ENCODE results near the gene CDC42EP4.
"Not testable (repeated sequence)": the region's sequence is repeated elsewhere in the genome, so short reads cannot be mapped to it uniquely, and the experiment has no call there.

The CDC42EP4 gene

DNA sequence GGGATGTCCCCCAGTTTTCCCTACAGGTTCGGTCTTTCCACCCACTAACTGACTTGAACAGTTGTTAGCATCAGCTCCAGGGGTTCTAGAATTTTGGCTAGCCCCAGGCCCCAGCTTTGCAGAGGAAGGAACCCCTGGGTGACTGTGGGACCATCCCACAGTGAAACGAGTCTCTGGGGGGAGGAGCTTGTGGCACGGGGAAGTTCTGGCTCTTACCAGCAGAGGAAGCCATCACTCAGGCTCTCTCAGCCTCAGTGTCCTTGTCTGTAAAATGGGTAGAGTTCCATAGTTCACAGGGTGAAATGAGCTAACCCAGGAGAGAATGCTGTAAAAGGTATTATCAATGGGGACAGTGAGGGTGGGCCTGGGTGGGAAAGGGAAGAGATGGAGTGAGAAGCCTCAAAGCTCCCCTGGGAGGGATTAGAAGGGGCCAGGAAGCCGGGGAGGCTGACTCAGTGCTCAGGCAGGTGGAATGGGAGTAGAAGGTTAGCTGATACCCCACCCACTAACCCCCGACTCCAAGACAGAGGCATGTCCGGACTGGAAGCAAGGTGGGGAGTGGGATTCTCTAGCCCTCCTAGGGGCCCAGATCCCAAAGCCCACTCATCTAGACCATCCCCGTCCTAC lies 30.9 kb upstream of the CDC42EP4 start:
- DNase-seq, result no peak

DNA sequence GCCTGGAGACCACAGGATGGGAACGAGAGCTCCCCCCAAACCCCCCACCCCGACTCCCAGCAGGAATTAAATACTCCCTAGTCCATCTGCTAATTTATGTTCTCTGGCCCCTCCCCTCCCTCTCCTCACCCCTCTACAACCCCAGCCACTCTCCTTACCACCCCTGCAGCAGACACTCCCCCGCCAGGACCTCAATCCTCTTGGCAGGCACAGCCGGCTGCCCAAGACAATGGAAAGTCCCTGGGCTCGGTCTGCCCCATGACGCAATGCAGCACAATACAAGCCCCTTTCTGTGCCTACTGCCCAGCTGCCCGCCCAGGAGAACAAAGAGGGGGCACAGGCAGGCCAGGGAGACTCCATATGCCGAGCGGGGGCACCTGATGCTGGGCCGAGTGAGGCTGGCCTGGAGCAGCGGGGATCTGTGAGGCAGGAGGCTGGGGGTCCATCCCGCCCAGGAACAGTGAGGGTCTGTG lies 30.3 kb upstream of the CDC42EP4 start:
- no peak for DNase-seq

DNA sequence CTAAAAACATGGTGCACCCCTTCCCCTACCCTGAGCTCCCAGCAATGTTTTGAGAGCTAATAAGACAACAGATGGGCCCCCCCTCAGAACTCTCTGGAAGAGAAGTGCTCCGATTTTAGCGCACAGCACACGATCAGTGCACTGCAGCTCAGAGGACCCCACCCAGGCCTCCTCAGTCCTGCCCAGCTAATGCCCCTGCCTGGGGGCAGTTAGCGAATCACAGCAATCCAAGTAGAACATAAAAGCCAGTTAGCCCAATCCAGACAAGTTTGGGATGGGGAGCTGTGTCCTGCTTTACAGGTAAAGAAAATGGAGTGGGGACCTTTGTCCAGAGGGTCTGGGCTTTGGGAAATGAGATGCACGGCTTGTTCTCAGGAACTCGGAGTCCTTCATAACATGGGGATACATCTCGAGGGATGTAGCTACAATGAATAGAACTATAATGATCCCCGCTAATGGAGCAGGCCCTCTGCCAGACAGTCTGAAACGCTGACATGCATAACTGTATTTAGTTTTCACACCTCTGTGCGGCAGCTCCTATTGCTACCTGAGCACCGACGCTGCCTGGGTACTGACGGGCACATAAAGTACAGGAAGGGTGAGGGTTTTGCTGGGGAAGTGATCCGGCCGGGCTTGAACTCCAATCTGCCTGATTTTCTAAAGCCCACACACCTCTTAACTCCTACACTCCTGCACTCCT lies 29.7 kb upstream of the CDC42EP4 start:
- DNase-seq, result no peak

DNA sequence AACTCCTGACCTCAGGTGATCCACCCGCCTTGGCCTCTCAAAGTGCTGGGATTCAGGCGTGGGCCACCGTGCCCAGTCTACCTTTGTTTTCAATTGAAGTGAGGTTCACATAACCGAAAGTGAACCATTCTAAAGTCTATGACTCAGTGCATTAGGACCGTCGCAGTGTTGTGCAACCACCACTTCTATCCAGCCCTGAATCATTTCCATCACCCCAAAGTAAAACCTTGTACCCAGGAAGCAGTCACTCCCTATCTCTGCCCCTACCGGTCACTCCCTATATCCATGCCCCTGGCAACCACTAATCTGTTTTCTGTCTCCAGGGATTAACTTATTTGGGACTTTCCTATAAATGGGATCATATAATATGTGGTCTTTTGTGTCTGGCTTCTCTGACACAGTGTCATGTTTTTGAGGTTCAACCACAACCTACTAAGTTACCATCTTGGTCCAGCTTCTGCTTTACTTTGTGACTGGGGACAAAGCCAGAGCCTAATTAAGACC lies 28.3 kb upstream of the CDC42EP4 start:
- no peak for DNase-seq

DNA sequence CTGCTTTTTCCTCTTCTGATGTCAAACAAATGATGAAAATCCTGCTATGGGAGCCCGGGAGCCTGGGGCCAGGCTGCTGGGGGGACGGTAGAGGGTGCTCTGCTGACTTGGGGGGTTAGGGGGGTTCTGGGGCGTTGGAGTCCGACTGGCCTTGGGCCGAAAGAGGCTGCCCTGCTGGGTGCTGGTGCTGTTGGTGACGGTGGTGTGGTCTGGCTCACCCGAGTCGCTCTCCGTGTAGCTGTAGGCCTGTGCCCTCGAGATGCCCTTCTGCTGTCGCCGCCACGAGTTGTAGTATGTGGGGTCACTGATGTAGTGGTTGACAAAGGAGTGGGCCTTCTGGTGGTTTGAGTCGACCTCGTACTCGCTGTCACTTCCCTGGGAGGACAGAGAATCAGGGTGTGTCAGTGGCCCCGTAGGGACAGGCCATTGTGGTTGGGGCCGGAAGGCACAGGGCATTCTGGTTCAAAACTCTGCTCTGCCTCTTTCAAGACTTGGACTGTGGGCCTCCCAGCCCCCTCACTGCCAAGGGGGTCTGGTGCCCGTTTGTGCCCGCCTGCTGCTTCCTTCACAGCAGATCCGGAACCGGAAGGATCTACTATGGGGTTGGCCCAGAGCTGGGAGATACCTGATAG lies 26.9 kb upstream of the CDC42EP4 start:
- DNase-seq, result no peak

DNA sequence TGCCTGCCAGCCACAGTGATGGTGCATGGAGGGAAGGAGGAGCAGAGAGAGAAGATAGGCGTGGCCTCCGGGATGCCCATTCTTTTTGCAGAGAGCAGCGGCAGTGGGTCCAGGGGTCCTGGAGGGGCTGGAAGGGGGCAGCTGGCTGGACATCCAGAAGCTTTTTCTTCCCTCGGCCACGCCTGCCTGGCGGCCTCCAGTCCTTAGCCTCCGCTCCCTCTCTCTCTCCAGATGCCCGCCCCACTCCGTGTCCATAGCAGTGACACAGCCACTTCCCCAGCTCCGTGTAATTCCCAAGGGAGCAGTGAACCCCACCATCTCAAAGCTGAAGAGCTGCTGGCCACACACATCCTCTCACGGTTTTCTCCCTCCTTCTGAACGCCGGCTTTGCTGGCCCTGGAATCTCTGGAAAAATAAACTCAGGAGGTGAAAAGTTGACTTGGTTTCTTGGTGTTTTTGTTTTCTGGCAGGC lies 26.3 kb upstream of the CDC42EP4 start:
- DNase-seq, result no peak

DNA sequence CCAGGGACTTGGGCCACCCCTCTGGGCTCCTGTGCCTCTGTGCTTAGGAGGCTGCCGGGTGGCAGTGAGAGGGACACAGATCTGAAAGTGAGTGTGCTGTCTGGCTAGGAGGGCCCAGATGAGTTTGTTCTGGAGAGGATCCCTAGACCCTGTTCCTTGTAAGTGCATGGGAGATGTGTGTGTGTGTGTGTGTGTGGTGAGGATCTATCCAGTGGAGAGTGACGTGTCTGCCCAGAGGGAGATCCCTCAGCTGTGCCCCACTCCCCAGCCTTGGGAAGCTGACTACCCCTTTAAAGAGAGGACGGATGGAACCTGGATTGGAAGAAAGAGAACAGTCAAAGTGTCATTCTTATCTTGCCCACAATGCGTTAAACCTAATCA lies 25.5 kb upstream of the CDC42EP4 start:
- DNase-seq, result no peak

DNA sequence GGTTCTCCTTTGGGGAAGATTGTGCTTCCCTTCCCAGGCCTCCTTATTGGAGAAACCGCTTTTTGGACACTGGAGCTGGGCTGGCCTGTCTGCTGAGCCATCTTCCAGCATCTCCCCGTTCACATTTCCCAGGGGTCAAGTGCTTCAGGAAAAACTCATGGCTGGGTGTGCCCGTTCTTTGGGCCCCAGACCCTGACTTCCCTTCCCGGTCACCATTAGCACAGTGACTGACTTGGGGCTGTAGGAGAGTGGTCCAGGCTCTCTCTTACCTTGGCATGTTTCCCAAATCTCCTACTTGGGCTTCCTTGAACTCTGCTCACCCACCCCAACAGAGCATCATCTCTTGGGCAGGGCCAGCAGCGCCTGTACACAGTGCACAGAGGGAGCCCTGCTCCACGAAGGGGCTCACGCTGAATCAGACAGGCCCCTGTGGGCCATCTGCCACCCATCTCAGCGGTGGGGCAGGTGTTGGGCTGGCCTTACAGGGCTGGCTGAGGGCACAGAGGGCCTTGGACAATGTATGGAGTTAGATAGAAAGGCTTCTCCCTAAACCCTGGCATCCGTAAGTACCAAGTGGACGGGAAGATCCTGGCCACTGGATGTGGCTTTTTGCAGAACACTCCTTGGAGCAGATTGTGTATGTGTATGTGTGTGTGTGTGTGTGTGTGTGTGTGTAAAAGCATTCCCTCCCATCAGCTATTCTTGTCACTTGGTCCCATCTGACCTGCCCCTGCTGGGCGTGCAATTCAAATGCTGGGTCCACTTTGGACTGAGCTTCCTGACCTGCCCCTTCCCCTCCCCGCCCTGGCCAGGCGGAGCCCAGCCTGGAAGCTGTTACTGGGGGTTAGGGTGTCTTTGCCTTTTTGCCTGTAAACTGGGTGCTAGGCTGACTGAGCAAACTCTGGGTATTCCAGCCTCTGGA lies 24.9 kb upstream of the CDC42EP4 start:
- no peak for DNase-seq

DNA sequence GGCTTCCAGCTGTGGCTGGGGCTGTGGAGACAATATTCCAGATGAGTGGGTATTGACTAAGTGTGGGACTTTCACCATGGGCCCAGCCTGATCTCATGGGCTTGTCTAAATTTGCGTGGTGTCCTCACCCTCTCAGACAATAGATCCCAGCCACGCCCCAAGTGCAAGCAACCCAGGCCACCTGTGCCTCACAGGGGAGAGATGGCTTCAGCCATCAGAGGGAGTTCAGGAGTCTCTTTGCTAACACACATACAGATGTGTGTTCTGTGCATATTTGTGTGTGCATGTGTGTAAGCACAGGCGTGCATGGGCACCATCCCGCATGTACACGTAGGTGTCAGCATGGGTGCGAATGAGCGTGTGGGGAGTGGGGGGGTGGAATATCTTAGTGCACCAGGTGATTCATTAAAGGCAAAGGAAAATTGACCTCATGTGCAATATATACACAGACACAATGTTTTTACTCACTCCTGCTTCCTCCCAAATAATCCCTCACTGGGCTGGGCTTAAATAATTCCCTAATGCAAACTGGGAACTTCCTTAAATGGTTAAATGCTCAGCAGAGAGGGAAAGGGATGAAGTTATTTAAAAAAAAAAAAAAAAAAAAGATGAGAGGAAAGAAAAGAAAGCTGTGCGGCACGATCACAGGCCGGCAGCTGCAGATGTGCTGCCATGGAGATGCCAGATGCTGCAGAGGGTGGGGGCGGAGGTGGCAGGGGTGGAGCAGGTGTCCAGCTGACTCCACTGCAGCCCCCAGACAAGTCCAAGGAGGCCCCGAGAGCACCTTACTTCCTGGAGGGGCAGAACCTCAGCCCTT lies 24.0 kb upstream of the CDC42EP4 start:
- DNase-seq, result no peak

DNA sequence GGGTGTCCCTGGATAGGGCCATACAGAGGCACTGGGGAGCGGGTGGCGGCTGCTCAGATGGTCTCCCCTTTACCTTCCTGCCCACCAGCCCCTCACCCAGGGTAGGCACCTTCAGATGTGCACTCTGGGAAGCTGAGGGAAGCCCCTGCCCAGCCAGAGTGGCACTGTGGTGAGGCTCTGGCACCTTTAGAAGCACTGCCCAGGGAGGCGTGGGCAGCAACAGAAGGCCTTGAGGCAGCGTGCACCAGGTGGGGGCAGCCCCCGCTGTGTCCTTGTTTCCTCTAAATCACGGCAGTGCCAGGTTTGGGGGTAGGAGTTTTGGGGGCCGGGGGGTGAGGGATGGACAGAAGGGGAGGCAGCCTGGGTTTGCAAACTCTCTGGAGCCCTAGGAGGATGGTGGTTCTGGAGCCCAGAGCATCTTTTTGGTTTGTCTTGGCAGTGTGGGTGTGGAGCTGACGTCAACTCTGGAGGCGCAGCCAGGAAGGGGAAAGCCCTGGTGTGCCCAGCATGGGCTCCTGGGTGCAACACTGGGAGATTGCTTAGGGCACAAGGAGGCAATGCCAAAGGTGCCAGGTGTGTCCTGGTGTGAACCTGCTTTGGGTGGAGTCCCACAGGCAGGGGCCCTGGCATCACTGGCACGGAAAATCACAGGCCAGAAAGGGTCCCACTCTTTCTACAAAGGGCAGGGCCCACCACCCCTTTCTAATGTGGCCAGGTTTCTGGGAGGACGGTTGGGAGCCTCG lies 23.1 kb upstream of the CDC42EP4 start:
- no peak for DNase-seq

DNA sequence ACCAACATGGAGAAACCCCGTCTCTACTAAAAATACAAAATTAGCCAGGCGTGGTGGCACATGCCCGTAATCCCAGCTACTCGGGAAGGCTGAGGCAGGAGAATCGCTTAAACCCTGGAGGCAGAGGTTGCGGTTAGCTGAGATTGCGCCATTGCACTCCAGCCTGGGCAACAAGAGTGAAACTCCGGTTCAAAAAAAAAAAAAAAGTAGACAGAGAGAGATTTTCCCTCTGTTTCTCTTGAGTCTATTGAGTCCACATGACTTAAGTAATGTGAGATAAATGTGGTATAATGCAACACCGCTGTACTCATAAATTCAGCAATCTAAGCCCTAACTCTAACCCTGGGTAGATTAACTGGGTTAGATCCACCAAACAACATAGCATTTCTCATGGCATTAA lies 21.6 kb upstream of the CDC42EP4 start:
- not testable (repeated sequence) for DNase-seq

DNA sequence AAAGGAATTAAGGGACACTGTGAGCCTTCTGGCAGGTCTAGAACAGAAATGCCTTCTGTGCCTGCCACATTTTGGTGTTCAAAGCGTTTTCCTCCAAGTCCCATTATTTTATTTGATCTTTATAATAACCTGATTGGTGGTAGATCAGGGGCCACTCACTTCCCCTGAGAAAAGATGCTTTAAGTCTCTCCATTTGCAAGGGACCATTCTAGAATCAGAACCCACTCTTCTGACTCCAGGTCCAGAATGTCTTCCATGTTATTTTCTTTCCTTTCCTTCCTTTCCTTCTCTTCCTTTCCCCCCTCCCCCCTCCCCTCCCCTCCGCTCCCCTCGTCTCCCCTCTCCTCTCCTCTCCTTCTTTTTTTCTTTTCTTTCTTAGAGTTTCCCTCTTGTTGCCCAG lies 19.3 kb upstream of the CDC42EP4 start:
- no peak for DNase-seq

DNA sequence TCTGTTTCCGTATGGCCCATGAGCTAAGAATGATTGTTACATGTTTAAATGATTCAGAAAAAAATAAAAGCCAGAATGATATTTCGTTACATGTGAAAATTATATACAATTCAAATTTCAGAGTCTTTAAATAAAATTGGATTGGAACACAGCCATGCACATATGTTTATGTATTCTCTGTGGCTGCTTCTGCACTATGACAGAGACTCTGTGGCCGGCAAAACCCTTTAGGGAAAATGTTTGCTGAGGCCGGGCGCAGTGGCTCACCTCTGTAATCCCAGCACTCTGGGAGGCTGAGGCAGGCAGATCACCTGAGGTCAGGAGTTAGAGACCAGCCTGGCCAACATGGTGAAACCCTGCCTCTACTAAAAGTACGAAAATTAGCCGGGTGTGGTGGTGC lies 15.9 kb upstream of the CDC42EP4 start:
- DNase-seq, result no peak

DNA sequence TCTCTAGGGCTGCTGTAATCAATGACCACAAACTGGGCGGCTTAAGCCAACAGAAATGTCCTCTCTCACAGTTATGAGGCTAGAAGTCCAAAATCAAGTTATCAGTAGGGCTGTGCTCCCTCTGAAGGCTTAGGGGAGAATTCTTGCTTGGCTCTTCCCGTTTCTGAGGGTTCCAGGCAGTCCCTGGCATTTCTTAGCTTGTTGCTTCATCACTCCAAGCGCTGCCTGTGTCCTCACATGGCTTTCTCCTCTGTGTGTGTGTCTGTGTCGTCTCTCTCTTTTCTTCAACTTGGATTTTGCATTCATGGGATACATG lies 13.7 kb upstream of the CDC42EP4 start:
- no peak for DNase-seq

DNA sequence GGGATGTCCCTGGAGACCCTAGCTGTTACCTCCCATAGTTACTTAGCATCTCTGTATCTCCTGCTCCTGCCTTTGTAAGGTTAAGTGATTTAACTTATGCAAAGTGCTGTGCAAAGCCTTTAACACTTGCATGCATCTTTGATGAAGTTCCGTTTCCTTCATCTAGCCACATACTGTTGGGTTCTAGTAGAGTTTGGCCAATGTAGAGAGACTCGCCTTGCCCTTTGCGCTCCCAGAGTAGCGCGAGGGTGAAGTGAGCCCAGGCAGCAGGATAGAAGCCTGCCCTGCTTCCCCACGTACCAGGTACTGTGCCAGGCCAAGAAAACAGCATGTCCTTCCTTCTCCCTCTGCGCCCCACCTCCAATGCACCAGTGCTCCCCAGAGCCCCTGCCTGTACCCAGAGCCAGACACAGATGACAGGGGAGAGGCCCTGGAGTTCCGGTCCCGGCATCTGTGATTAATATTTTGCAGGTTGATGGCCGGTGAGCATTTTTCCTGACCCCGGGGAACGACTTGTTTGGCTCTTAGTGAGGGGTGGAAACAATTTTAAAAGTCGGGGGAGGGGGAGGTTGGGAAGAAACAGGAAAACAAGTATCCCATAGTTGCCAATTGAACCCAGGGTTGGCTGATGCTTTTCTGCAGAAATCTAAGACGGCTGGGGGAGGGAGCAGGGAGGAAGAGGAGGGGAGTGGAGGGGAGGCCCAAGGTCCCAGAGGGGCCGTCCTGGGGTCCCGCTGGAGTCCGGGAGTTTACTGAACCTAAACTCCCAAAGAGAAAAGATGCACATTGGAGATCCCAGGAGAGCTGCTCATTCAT lies 13.1 kb upstream of the CDC42EP4 start:
- DNase-seq, result no peak

DNA sequence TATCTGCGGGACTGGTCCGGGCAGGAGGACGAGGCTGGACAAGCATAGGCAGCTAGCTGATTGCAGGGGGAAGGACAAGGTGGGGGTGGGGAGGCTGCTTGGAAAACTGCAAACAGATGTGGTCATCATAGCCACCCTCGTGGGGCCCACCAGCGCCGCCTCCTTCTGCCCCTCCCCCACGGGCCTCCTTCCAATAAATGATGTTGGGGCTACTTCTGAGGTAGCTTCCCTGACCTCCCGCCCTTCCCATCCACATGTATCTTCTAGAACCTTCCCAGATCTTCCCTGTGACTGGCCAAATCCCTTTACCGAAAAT lies 12.3 kb upstream of the CDC42EP4 start:
- DNase-seq, result no peak

DNA sequence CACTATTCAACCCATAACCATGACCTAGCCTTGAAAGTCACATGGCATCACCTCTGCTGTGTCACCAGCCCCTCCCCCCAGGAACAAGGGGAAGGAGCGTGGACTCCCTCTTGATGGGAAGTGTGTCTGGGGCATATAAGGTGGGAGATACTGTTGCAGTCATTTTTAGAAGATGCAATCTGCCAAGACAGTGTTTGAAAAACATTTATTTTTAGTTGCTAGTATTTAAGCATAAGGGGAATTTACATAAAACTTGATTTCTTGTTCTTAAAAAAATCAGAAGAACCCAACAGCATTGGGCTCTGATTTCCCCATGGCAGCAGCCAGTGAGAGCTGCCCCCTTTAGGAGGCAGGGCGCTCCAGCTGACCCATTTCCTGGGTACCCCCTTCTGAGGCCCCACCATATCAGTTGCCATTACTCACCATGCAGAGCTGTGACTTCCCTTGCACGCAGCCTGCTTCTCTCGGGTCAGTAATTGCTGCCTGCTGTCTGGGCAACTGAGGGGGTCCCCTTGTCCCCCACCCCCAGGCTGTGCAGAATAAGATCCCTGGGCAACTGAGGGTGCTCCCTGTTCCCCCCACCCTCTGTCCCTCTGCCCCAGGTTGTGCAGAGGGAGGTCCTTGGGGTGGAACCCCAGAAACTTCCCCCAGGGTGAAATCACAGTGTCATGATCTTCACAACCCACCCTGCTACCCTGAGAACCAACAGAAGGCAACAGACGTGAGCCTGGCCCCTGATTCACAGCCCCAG lies 11.8 kb upstream of the CDC42EP4 start:
- no peak for DNase-seq

DNA sequence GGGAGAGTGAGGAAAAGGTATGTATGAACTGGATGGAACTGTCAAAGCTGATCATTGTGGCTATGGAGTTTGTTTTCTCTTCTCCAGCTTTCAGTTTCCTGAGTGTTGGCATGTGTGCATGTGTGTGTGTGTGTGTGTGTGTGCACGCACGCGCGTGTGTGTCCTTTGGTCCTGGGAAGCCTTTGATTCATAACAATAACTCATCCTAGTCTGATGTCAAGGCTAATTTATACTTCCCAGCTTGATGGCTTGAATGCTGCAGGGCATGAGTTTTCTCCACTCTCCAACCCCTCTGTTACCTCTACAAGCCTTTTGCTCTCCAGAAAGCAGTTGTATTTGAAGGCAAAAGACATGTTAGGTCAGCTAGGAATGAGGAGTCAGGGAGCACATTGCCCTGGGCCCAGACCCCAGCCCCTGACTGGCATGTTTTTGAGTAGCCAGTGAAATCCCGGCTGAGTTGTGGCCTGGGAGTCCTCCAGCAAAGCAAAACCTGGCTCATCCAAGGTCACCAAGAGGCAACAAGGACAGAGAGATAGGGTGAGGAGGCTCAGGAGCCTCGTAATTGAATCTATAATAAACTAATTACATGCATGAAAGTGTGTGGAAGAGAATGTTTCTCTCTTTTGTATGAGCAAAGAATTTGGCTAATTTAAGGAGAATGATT lies 8.9 kb upstream of the CDC42EP4 start:
- DNase-seq, result no peak

DNA sequence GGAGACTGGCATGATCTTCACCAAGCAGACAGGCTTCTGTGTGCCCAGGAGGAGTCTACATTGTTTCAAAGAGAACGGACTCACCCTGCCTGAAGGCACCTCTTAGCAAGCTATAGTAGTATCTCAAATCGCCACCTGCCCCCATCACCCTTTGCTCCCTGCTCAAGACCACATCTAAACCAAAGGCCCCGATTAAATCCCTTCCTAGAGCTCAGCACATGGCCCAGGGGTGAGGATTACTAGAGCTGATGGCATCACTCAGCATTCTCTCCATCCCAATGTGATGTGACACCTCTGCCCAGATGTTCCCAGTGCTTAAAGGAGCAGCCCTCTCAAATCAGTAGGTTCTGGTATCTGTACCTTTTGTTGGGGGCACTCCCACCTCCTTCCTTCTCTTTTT lies 8.0 kb upstream of the CDC42EP4 start:
- no peak for DNase-seq
